Memory B cell (primary cell): ENCODE measurements around the gene RFWD3.

Experiments used
- ATAC-seq: fragments of 150-1000 bp; cut with Tn5 transposase; 2 replicates; pipeline ENCODE4 v1.10.0; 2021; ENCODE audit warnings: low read depth, mild to moderate bottlenecking, moderate library complexity
- DNase-seq, 2 donors: peaks; one replicate each; pipeline ENCODE4 v3.0.0; 2022; ENCODE audit warnings: low spot score in 2 of 2
- H3K27ac Mint-ChIP-seq: one replicate; pipeline ENCODE4 v1.8.0; 2022; ENCODE audit warnings: mild to moderate bottlenecking, moderate library complexity, mixed read lengths
- H3K27me3 Mint-ChIP-seq: one replicate; pipeline ENCODE4 v1.8.0; 2022; ENCODE audit warnings: mixed read lengths
- H3K36me3 Mint-ChIP-seq: one replicate; pipeline ENCODE4 v1.8.0; 2022; ENCODE audit warnings: mild to moderate bottlenecking, mixed read lengths
- H3K4me1 Mint-ChIP-seq: one replicate; pipeline ENCODE4 v1.8.0; 2022; ENCODE audit warnings: mixed read lengths
- H3K4me3 Mint-ChIP-seq: one replicate; pipeline ENCODE4 v1.8.0; 2022; ENCODE audit warnings: mild to moderate bottlenecking, moderate library complexity, mixed read lengths
- H3K9me3 Mint-ChIP-seq: one replicate; pipeline ENCODE4 v1.8.0; 2022; ENCODE audit warnings: mixed read lengths

The RFWD3 gene

GRCh38 chr16:74651841-74652240 is 14.8 kb downstream of the RFWD3 start:
- no peak for DNase-seq
- ATAC-seq, result no peak
- H3K27ac Mint-ChIP-seq, result no peak overlapping the region
- H3K4me3 Mint-ChIP-seq, result no peak overlapping the region
- peaks cover 18% of the 10 kb centered on the region for H3K36me3 Mint-ChIP-seq
- no peaks in the 10 kb centered on the region for H3K9me3 Mint-ChIP-seq
- peaks cover 19% of the 10 kb centered on the region for H3K4me1 Mint-ChIP-seq
- H3K27me3 Mint-ChIP-seq, result no peaks in the 10 kb centered on the region

- no peaks in the 10 kb centered on the region for H3K27me3 Mint-ChIP-seq
- no peak overlapping the region for H3K27ac Mint-ChIP-seq
- peaks cover 15% of the 10 kb centered on the region for H3K4me1 Mint-ChIP-seq
- H3K36me3 Mint-ChIP-seq, result peaks cover 18% of the 10 kb centered on the region
- H3K9me3 Mint-ChIP-seq, result no peaks in the 10 kb centered on the region
- peak in 1 of 2 donors; percentile 3 for DNase-seq
- no peak overlapping the region for H3K4me3 Mint-ChIP-seq
- no peak for ATAC-seq
Measured at GRCh38 chr16:74650966-74651567, 15.6 kb downstream of the RFWD3 start.

- no peaks in the 10 kb centered on the region for H3K27me3 Mint-ChIP-seq
- peaks cover 15% of the 10 kb centered on the region for H3K4me1 Mint-ChIP-seq
- H3K4me3 Mint-ChIP-seq, result no peak overlapping the region
- H3K27ac Mint-ChIP-seq, result no peak overlapping the region
- no peaks in the 10 kb centered on the region for H3K9me3 Mint-ChIP-seq
- ATAC-seq (no peak), DNase-seq (no peak)
- peaks cover 18% of the 10 kb centered on the region for H3K36me3 Mint-ChIP-seq
Measured at GRCh38 chr16:74649839-74650504, 16.7 kb downstream of the RFWD3 start.

- Mint-ChIP-seq H3K4me3 (no peak overlapping the region), H3K9me3 (no peaks in the 10 kb centered on the region), H3K4me1 (no peaks in the 10 kb centered on the region), H3K36me3 (peaks cover 15% of the 10 kb centered on the region), H3K27me3 (no peaks in the 10 kb centered on the region), H3K27ac (no peak overlapping the region)
- ATAC-seq (no peak), DNase-seq (no peak)
Measured at GRCh38 chr16:74641969-74642368, 24.7 kb downstream of the RFWD3 start.

- no peak for ATAC-seq
- Mint-ChIP-seq H3K27me3 (no peaks in the 10 kb centered on the region), H3K4me3 (no peak overlapping the region), H3K4me1 (no peaks in the 10 kb centered on the region), H3K27ac (peak overlapping the region; percentile 32), H3K36me3 (peaks cover 8% of the 10 kb centered on the region), H3K9me3 (no peaks in the 10 kb centered on the region)
- DNase-seq, result no peak
Measured at GRCh38 chr16:74637742-74638453, 28.8 kb downstream of the RFWD3 start.

- no peak overlapping the region for H3K4me3 Mint-ChIP-seq
- H3K27ac Mint-ChIP-seq, result no peak overlapping the region
- ATAC-seq (no peak), DNase-seq (no peak)
- H3K36me3 Mint-ChIP-seq, result peaks cover 15% of the 10 kb centered on the region
- H3K9me3 Mint-ChIP-seq, result no peaks in the 10 kb centered on the region
- no peaks in the 10 kb centered on the region for H3K4me1 Mint-ChIP-seq
- H3K27me3 Mint-ChIP-seq, result no peaks in the 10 kb centered on the region
Measured at GRCh38 chr16:74635303-74635702, 31.4 kb downstream of the RFWD3 start.

- no peak overlapping the region for H3K4me3 Mint-ChIP-seq
- peaks cover 18% of the 10 kb centered on the region for H3K36me3 Mint-ChIP-seq
- H3K27me3 Mint-ChIP-seq, result no peaks in the 10 kb centered on the region
- no peaks in the 10 kb centered on the region for H3K9me3 Mint-ChIP-seq
- no peak for DNase-seq
- H3K27ac Mint-ChIP-seq, result no peak overlapping the region
- H3K4me1 Mint-ChIP-seq, result no peaks in the 10 kb centered on the region
- no peak for ATAC-seq
Measured at GRCh38 chr16:74633686-74634085, 33.0 kb downstream of the RFWD3 start.

- Mint-ChIP-seq H3K27me3 (no peaks in the 10 kb centered on the region), H3K4me3 (no peak overlapping the region), H3K27ac (peak overlapping the region; percentile 75), H3K9me3 (no peaks in the 10 kb centered on the region), H3K4me1 (peaks cover 2% of the 10 kb centered on the region), H3K36me3 (peaks cover 30% of the 10 kb centered on the region)
- DNase-seq (no peak), ATAC-seq (no peak)
Measured at GRCh38 chr16:74627506-74628220, 39.0 kb downstream of the RFWD3 start.

GRCh38 chr16:74626741-74627416 is 39.8 kb downstream of the RFWD3 start:
- H3K27ac Mint-ChIP-seq, result peak overlapping the region; percentile 75
- H3K27me3 Mint-ChIP-seq, result no peaks in the 10 kb centered on the region
- peaks cover 26% of the 10 kb centered on the region for H3K36me3 Mint-ChIP-seq
- H3K4me3 Mint-ChIP-seq, result no peak overlapping the region
- no peak for DNase-seq
- no peaks in the 10 kb centered on the region for H3K9me3 Mint-ChIP-seq
- no peak for ATAC-seq
- H3K4me1 Mint-ChIP-seq, result peaks cover 2% of the 10 kb centered on the region

- H3K4me1 Mint-ChIP-seq, result peaks cover 2% of the 10 kb centered on the region
- no peaks in the 10 kb centered on the region for H3K9me3 Mint-ChIP-seq
- ATAC-seq (no peak), DNase-seq (no peak)
- H3K27me3 Mint-ChIP-seq, result no peaks in the 10 kb centered on the region
- H3K27ac Mint-ChIP-seq, result no peak overlapping the region
- no peak overlapping the region for H3K4me3 Mint-ChIP-seq
- H3K36me3 Mint-ChIP-seq, result peaks cover 26% of the 10 kb centered on the region
Measured at GRCh38 chr16:74625500-74626350, 41.0 kb downstream of the RFWD3 start.

GRCh38 chr16:74623839-74624235 is 42.8 kb downstream of the RFWD3 start:
- Mint-ChIP-seq H3K36me3 (peaks cover 26% of the 10 kb centered on the region), H3K27ac (no peak overlapping the region), H3K27me3 (no peaks in the 10 kb centered on the region), H3K4me3 (no peak overlapping the region), H3K4me1 (peaks cover 2% of the 10 kb centered on the region), H3K9me3 (no peaks in the 10 kb centered on the region)
- DNase-seq (no peak), ATAC-seq (no peak)

GRCh38 chr16:74623214-74623838 is 43.4 kb downstream of the RFWD3 start:
- Mint-ChIP-seq H3K36me3 (peaks cover 24% of the 10 kb centered on the region), H3K27me3 (no peaks in the 10 kb centered on the region), H3K9me3 (no peaks in the 10 kb centered on the region), H3K4me1 (peaks cover 2% of the 10 kb centered on the region), H3K27ac (peak overlapping the region; percentile 49), H3K4me3 (no peak overlapping the region)
- DNase-seq (peak in 1 of 2 donors; percentile 16), ATAC-seq (peak; percentile 56)

GRCh38 chr16:74622005-74622404 is 44.7 kb downstream of the RFWD3 start:
- H3K9me3 Mint-ChIP-seq, result no peaks in the 10 kb centered on the region
- H3K27ac Mint-ChIP-seq, result no peak overlapping the region
- H3K27me3 Mint-ChIP-seq, result no peaks in the 10 kb centered on the region
- no peaks in the 10 kb centered on the region for H3K4me1 Mint-ChIP-seq
- no peak for DNase-seq
- H3K36me3 Mint-ChIP-seq, result peaks cover 20% of the 10 kb centered on the region
- no peak for ATAC-seq
- no peak overlapping the region for H3K4me3 Mint-ChIP-seq
